GM12892 (cell line): ENCODE measurements around the gene SPACDR.

Experiments
- DNase-seq: peaks from one replicate; pipeline ENCODE4 v3.0.0; 2011; ENCODE audit not compliant: insufficient read length
- FAIRE-seq: peaks from 2 replicates; lab custom pipeline; 2011; peaks lifted over from hg19 to GRCh38; lab: Jason Lieb, UNC
- POLR2A ChIP-seq: IDR thresholded peaks from 2 replicates; pipeline ENCODE4 v1.6.1; 2011; ENCODE audit warnings: low read depth, low read length, control low read depth
- POLR2AphosphoS5 ChIP-seq: IDR thresholded peaks from 2 replicates; pipeline ENCODE4 v1.6.1; 2011; ENCODE audit warnings: low read depth, low read length, control low read depth
- TAF1 ChIP-seq: IDR thresholded peaks from 2 replicates; pipeline ENCODE4 v1.6.1; 2011; ENCODE audit warnings: low read depth, mild to moderate bottlenecking, control low read depth, low read length, borderline replicate concordance

The SPACDR gene

GRCh38 chr7:100430493-100431285 lies 33.4 kb downstream of the SPACDR start:
- FAIRE-seq = peak; percentile 60
- TF ChIP-seq TAF1 = no peak
- TF ChIP-seq POLR2AphosphoS5 = no peak
- no peak for TF ChIP-seq POLR2A
- DNase-seq = no peak

- TF ChIP-seq POLR2AphosphoS5 (no peak; the same call in 1 of the 2 replicates), TAF1 (peak; percentile 40; the same call in 1 of the 2 replicates), POLR2A (peak; percentile 50; the same call in 1 of the 2 replicates)
- DNase-seq = peak; percentile 97
- FAIRE-seq = peak; percentile 100
These were observed 34.2 kb downstream of the SPACDR start, which contains the start of gene MEPCE for GRCh38 chr7:100429637-100430492. MEPCE (plus strand) TSS chr7:100429831; CDS start chr7:100430019, 188 bp downstream.

- peak; percentile 70; the same call in 1 of the 2 replicates for TF ChIP-seq POLR2A
- no peak for TF ChIP-seq TAF1
- TF ChIP-seq POLR2AphosphoS5 = peak; percentile 58; the same call in 1 of the 2 replicates
- DNase-seq (peak; percentile 89), FAIRE-seq (no peak)
These were observed 35.0 kb downstream of the SPACDR start for GRCh38 chr7:100428967-100429636.

- FAIRE-seq (no peak), DNase-seq (peak; percentile 80)
- TF ChIP-seq TAF1 (peak; percentile 86), POLR2AphosphoS5 (peak; percentile 99), POLR2A (peak; percentile 100)
These were observed 35.7 kb downstream of the SPACDR start, which contains the start of gene ZCWPW1 for GRCh38 chr7:100428199-100428966. ZCWPW1 (minus strand) TSS chr7:100428703; CDS start chr7:100420649, 8,054 bp downstream.

GRCh38 chr7:100427762-100428198 lies 36.3 kb downstream of the SPACDR start:
- no peak for FAIRE-seq

GRCh38 chr7:100426516-100426915 lies 37.5 kb downstream of the SPACDR start:
- FAIRE-seq = no peak
- no peak for TF ChIP-seq TAF1
- no peak for DNase-seq

More at GRCh38 chr7:100427762-100428198, 36.3 kb downstream of the SPACDR start:
- DNase-seq = no peak
- TF ChIP-seq POLR2A (no peak), POLR2AphosphoS5 (no peak), TAF1 (no peak)

- DNase-seq (no peak), FAIRE-seq (no peak)
- no peak for TF ChIP-seq POLR2A
- no peak for TF ChIP-seq POLR2AphosphoS5
These were observed 38.7 kb downstream of the SPACDR start for GRCh38 chr7:100425347-100425746.

- TF ChIP-seq POLR2AphosphoS5 = no peak
- FAIRE-seq (peak; percentile 24), DNase-seq (no peak)
These were observed 40.7 kb downstream of the SPACDR start for GRCh38 chr7:100423315-100423714.

- FAIRE-seq (no peak), DNase-seq (no peak)
- TF ChIP-seq POLR2A (no peak), TAF1 (no peak), POLR2AphosphoS5 (no peak)
These were observed 44.3 kb downstream of the SPACDR start for GRCh38 chr7:100419660-100420226.

- no peak for FAIRE-seq
- no peak for TF ChIP-seq TAF1
- no peak for TF ChIP-seq POLR2A
- TF ChIP-seq POLR2AphosphoS5 = no peak
- no peak for DNase-seq
These were observed 45.0 kb downstream of the SPACDR start for GRCh38 chr7:100418930-100419659.
